ENCODE measurements around the gene ADNP.

ADNP gene

DNA sequence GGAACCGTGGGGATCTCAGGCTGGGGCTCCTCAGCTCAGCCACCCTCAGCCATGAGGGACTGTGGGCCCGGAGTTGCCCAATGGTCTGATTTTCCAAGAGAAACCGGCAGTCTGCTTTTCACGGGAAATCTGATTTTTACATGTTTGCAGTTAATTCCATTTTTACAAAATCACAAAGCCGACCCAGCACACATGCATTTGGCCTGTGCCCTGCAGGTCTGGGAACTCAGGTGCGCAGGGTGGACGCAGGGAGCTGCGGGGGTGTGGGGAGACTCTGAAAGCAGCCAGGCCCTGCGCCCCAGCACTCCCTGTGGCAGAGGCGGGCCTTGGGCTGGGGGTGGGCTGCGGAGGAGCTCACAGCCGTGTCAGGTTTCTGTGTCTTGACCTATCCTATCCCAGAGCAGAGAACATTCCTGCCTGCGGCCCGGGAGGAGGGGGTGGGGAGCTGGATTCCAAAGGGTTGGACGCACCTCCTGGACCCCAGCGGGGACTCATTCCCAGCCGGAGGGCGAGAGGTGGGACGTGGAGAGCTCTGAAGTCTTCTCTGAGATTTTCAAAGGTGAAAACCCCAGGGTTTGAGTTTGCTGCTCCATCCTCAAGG lies 60.6 kb downstream of the ADNP start:
- DNase-seq: peak; percentile 87

DNA sequence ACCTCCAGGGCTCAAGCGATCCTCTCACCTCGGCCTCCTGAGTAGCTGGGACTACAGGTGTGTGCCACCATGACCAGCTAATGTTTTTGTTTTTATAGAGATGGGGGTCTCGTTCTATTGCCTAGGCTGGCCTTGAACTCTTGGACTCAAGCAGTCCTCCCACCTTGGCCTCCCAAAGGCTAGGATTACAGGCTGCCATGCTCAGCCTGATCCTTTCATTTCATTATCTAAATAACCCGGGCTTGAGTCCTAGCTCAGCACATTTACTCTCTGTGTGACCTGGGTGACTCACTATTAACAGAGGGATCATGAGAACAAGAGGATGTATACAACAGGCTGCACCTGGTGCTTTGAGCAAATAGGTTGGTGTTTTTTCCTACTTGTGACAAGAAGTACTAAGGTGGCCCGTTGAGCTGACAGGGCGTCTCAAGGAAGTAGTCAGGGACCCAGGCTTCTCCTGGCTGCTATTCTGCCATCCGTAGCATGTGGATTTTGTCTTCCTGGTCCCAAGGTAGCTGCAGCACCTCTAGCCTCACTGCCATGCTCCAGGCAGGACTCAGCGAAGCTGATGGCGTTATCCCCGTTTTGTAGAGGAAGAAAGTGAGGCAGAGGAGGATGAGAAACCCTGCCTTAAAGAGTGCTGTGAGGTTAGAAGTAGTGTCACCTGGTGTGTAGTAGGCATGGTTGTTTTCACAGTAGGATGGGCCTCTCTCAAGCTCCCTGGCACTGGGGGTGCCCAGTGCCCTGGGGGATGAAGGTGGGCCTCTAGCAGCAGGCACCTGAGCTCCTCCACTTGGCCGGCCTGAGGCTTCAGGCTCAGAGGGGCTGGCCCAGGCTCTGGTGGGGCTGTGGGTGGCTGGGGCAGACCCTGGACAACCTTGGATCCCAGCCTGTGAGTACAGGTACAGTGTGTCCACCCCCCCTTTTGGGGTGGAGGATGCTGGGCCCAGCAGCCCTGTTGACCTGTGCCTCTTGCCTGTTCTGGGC lies 62.4 kb downstream of the ADNP start:
- no peak for DNase-seq

DNA sequence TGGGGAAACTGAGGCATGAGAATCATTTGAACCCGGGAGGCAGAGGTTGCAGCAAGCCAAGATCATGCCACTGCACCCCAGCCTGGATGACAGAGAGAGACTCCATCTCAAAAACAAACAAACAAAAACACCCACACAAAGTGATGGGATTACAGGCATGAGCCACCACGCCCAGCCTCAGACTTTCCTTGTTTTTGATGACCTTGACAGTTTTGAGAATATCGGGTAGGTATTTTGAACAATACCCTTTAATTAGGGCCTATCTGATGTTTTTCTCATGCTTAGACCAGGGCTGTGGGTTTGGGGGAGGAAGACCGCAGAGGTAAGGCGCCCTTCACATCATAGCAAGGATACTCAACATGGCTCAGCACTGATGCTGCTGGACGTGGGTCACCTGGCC lies 63.4 kb downstream of the ADNP start:
- DNase-seq: no peak

DNA sequence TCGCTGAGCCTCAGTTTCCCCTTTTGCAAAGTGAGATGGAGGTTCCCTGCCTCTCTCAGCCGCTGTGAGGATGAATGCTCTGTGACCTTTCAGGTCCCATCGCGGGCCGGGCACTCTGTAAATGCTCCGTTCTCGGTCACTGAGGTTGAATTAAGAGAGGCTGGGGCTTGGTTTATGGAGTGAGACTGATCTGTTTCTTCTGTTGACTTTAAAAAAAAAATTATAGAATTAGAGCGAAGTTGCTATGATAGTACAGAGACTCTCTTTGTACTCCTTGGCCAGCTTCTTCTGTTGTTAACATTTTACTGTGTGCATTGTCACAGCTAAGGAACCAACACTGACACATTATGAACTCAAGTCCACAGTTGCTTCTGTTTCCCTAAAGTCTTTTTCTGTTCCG lies 64.4 kb downstream of the ADNP start:
- no peak for DNase-seq

DNA sequence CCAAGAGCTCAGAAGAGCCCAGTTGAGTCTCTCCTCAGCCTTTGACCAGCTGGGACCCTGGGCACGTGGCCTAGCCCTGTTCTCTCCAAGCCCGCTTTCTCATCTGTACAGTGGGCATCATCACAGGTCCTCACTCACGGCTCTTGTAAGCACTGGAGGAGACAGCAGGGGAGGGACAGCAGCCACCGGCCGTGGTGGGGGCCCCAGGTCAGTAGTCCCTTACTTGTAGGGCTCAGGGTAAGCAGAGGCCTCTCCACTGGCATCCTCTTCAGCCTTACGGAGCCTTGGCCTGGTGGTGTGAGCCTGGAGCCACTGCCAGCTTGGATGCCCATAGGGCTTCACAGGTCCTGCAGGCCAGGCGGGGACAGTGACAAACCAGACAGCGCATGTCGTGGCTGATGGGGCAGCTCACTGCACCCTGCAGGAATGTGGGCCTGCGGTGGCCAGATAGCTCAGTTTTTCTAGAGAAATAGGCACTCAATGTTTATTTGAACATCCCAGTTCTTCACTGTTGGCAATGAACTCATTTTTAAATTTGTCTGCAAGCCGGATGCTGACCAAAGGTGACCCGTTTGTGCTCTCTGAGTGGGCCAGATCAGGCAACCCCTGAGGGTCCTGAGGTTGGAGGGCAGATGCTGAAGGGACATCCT lies 65.1 kb downstream of the ADNP start:
- no peak for DNase-seq

DNA sequence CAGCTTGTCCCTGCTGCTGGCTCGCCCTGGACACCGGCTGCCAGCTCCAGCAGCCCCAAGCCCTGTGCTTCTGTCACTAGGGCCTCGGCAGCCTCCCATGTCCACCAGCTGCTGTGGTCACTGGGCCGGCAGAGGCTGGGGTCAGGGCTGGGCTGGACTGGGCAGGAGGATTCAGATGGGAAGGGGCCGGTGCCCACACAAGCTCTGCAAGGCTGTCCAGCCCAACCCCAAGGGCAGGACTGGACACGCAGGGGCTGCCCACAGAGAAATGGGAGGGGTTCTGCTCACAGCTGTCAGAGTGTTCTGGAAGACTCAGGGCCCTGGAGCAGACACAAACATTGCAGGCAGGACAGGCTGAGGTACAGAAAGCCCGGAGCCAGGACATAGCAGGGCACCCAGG lies 65.6 kb downstream of the ADNP start:
- no peak for DNase-seq

DNA sequence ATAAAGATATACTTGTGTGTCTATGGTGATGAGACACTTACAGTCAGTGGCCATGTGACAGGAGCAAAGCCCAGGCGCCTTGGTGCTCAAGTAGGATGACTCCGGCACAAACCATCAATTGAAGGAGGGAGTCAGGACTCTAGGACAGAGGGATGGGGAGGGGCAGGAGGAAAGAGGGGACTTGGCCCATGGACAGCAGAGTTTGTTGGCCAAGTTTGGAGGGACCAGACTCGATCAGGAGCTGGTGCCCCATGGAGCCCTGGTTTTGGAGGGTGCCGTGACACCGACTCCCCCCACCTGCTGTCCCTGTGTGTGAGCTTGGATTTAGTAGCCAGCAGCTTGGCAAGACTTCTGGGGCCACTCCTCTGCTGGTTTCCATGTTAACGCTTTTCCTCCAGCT lies 66.1 kb downstream of the ADNP start:
- DNase-seq: no peak

DNA sequence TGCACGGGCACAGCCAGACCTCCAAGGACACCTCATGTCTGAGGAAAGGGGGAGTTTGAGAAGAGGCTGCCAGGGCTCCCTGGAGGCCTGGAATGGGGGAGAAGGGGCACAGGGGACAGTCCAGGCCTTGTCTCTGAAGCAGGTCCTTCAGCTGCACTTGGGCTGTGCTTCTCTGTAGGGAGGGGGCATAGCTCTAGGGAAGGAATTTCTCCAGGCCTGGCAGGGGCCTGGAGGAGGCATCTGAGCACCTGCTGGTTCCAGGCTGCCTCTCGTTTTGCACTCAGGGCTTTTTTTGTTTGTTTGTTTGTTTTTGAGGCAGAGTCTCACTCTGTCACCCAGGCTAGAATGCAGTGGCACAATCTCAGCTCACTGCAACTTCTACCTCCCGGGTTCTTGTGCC lies 68.7 kb downstream of the ADNP start:
- DNase-seq: no peak

DNA sequence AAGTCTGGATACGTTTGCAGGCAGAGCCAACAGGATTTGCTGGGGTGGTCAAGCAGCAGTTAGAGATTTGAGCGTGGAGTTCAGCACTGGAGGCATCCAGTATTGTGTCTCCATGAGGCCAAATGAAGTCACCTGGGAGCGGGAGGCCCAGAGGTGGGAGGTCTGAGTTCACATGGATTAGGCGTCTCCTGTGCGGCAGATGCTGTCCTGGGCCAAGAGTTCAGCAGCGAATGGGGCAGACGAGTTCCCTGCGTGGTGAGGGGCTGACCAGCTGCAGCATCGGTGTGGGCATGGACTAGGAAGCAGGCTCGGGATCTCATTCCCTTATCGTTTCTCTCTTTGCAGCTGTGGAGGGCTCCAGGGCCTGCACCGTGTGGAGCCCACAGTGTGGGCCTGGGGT lies 70.2 kb downstream of the ADNP start:
- DNase-seq: no peak

DNA sequence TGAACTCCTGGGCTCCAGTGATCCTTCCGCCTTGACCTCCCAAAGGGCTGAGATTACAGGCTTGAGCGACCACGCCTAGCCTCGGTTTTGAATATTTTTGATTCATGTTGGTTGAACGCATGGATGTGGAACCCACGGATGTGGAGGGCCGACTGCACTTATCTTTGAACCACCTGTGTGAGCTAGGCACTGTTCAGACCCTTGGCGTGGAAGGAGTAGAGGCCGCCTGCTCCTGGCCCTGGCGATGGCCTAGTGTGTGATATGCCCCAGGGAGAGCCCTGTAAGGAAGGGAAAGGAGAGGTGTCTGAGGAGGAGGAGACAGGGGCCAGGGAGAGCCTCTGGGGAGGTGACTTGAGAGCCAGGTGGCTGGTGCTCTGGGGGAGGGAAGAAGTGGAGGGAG lies 72.1 kb downstream of the ADNP start:
- no peak for DNase-seq

DNA sequence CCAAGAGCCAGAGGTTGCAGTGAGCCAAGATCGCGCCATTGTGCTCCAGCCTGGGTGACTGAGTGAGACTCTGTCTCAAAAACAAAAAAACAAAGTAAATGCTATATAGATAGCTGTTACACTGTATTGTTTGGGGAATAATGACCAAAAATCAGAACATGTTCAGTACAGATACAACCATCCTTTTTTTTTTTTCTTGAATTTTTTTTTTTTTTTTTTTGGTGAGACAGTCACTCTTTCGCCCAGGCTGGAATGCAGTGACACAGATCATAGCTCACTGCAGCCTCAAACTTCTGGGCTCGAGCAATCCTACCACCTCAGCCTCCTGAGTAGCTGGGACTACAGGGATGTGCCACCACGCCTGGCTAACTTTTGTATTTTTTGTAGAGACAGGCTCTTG lies 72.7 kb downstream of the ADNP start:
- DNase-seq: no peak

DNA sequence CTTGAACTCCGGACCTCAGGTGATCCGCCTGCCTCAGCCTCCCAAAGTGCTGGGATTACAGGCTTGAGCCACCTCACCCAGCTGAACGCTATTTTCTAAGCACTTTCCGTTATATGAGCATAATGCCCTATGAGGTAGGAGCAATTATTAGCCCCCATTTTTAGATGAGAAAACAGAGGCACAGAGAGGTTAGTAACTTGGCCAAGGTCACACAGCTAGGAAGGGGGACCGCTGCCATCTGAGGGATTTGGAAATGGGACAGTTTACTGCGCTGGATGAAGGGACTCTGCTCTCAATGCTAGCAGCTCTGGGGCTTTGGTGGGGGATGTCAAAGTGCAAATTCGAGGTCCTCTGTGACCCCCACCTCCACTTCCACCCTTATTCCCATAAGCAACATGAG lies 73.9 kb downstream of the ADNP start:
- DNase-seq: no peak

DNA sequence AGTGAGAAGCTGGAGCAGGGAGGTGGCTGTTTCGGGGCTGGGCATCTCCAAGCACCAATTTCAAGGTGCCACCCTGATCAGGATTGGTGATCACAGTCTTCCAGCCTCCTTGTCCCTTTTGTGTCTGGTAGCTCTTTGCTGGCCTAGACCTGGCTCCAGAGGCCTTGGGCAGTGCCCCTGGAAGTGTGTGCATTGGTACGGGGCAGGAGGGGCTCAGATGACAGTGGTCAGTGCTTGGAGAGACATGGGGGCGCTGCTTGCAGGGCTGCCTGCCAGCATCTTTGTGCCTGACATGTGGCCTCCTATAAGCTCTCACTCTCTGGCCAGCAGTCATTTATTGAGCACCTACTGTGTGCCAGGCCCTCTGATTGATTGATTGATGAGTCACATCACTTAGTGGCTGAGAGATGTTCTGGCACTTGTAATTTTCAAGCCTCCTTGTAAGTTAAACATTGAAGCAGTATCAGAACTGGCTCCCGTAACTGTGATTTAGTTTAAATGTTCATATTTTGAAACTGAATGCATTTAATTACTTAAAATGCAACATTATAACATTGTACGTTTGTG lies 74.7 kb downstream of the ADNP start:
- DNase-seq: no peak

DNA sequence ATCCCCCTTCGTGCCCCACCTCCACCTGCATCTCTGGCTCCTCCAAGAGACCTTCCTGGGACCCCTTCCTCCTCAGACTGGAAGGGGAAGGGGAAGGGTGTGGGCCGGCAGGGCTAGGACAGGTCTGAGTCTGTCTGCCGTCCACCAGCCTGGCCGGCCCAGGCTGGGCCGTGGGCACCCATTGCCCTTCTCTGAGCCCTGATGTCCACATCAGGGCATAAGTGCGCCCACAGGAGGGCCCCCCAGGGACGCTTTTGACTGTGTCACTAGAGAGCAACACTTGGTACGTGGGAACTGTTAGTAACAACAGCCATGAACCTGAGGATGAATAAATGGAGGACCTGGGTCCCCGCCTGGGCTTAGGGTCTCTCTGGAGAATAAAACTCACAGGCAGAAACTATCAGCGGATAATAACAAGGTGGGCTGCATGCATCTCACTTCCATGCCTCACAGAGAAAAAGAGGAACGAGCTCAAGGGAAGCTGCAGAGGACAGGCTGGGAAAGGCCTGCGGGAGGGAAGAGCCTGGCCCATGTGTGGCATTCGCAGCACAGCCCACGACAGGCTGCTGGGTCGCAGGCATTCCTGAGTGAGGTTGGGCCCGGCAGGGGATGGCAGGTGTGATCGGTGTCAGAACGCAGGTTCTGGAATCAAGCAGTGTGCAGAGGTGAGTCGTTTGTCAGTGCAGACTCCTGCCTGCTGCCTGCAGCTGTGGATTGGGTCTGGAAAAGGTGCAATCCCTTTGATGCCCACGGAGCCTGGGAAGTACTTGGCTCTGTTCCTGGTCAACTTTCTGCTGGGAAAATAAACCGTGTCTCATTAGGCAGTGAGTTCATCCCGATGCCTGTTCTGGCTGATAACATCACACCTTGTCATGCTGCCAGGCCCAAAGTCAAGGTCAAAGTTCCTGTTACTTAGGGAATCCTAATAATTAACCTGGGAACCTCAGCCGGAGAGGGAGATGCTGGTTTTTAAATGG lies 75.5 kb downstream of the ADNP start:
- no peak for DNase-seq

DNA sequence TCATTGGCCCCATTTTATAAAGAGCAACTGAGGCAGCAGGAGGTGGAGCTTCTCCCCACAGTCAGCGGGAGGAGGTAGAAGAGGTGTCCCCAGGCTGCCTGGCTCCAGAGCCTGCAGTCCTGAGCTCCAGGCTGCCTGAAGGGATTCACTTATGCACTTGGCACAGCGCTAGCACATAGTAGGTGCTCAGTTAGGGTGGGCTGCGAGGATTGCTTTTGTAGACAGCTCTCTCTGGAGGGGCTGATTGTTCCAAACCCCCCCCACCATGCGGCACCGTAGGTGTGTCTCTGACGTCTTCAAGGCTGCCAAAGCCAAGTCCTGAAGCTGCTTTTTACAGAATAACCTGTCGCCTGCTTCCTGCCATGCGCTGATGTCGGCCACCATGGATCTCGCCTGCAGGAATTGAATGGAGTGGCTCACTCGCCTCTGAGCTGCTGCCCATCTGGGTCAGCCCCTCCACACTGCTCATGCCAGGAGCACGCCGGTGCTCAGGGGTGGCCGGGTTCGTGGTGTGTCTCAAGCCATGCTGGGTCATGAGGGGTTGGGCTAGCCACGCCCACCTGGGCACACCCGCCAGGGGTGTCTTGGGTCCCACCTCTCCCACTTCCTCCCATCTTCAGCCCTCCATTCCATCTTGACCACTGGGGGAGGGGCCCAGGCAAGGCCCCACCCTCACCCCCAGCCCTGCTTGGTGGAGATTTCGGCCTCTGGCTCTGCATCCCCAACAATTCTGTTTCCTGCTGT lies 76.6 kb downstream of the ADNP start:
- no peak for DNase-seq

DNA sequence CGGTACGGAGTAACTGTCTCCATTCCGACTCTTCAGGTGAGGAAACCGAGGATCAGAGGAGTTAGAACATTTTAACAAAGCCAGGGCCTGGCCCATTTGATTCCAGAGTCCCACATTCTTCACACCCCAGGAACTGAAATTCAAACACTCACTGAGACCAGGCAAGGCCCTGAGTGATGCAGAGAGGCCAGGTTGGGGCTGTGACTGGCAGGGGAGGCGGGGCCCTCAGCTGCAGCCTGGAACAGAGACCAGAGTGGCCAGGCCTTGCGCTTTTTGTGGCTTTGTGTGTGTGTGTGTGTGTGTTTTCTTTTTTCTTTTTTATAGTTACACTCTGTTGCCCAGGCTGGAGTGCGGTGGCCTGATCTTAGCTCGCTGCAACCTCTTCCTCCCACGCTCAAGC lies 79.2 kb downstream of the ADNP start:
- no peak for DNase-seq

DNA sequence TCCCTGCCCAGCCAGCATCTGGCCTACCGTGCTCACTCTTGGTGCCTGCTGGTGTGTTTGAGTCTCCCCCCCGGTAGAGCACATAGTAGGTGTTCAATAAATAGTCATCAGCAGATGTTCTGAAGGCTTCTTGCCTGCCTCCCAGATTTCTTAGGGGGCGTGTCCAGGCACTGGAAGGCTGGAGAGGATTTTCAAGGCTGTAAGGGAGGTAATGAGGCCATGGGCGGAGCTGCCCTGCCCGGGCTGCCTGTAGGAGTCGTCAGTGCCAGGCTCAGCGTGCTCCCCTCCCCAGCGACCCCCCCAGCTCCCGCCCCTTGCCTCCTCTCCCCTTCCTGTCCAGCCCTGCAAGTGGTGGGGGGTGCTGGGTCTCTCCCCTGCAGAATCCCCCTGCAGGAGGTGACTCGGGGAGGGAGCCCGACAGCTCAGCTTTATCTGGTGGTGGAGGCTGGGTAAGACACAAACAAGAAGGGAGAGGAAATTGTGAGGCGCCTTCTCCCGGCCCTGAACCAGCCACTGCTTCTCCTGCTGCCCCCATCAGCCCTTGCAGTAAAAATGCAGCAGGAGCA lies 80.4 kb downstream of the ADNP start:
- DNase-seq: no peak

DNA sequence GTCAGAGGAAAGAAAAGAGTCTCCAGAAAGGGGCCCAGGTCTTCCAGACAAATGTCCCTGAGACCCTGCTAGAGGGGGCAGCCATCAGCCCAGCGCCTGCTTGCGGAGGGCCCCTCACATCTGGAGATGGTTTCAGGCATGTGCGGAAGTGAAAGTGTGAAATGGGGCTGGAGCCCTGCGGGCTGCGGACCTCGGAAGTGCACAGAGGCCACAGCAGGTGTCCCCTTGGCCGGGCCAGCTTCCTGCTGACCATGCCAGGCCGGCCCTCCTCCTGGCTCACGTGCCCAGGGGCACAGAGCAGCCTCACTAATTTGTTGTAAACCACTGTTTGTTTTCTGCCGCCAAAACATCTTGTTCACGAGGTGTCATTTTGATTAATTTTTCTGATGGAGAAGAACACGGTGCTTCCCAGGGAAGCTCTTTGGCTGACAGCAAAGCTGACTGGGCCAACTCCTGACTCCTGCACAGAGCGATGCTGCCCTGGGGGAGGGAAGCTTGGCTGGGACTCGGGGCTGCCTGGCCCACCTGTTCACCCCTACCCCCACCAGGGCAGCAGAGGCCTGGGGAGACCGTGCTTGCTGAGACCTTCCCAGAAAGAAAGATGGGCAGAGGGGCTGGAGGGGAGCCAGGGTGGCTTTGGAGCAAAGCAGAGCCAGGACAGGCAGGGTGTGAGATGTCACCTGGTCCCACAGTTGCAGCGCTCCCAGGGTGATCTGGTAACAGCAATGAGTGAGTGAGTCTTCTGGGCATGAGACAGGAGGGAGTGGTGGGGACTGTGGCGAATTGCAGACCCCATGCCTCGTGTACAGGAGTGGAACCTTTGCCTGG lies 82.2 kb downstream of the ADNP start:
- no peak for DNase-seq

DNA sequence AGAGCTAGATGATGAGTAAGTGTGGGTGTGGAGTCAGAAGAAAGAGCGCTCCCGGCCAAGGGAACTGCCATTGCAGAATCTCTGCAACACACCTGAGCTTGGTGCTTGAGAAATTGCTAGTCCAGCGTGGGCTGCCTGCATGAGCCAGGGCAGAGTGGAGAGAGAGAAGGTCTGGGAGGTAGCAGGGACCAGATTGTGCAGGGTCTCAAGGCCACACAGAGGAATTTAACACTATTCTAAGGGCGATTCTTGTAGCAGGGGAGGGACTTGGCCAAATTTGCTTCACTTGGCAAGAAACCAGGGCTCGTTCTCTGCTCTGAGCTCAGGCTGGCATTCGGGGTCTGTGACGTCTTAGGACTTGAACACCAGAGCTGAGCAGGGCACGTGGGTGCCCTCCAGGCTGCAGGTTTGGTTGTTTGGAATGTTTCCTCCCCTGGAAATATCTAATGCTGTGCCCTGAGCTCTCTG lies 82.9 kb downstream of the ADNP start:
- DNase-seq: no peak

DNA sequence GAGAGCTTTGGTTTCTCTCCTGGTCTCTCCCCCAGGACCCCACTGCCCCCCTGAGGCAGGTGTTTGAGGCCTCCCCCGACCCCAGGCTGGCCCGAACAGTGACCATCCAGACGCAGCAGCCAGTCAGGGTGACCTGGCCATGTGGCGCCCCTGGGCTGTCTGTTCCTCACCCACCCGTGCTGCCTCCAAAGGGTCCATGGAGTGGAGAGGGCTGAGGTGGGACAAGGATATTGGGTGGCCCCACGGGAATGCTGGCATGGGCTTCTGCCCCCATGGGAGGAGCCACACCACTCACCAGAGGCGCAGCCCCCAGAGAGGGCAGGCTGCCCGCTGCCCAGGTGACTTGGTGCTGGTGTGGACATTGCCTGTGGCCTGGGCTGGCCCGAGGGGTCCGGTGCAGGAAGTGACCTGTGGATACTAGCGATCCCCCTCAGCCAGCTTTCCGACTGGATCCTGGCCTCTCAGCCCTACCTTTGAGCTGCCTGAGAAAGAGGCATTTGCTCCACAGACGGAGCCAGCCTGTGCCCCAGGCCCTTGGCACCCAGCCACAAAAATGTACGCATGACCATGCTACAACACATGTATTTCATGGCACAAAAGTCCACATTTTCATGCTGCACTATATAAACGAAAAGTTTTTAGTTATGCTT lies 85.5 kb downstream of the ADNP start:
- no peak for DNase-seq

Measured in fibroblast of skin of right biceps (primary cell).